Natural killer cell (primary cell): ENCODE measurements around the gene PQBP1. TPM values are rescaled to one million over a fixed set of nuclear protein-coding genes. Genes with fewer than 3 reads are reported as not detected.

Experiments
- ATAC-seq, 3 donors: fragments of 150-1000 bp in 2 of 3; fragments of 200-7000 bp in 1 of 3; cut with Tn5 transposase; 1 replicate in 1 of 3; 2 replicates in 2 of 3; pipeline ENCODE4 v1.10.0; 2021; ENCODE audit warnings: mild to moderate bottlenecking in 2 of 3, moderate library complexity in 2 of 3
- DNase-seq, 2 donors: peaks; one replicate each; pipeline versions ENCODE4 v3.0.0 to v3.0.0-alpha.2; 2013 to 2021; ENCODE audit warnings: mixed read lengths in 1 of 2
- H3K27ac ChIP-seq: one replicate; pipeline ENCODE4 v1.5.1; 2013; ENCODE audit warnings: mild to moderate bottlenecking, low read length
- H3K27me3 ChIP-seq: one replicate; pipeline ENCODE4 v1.6.1; 2013; ENCODE audit warnings: low read length; ENCODE audit not compliant: control insufficient read depth, insufficient read depth
- H3K36me3 ChIP-seq: one replicate; pipeline ENCODE4 v1.6.1; 2013; ENCODE audit warnings: low read length; ENCODE audit not compliant: control insufficient read depth, insufficient read depth
- H3K4me1 ChIP-seq: one replicate; pipeline ENCODE4 v1.6.1; 2013; ENCODE audit warnings: low read length; ENCODE audit not compliant: control insufficient read depth, insufficient read depth
- H3K4me3 ChIP-seq: one replicate; pipeline ENCODE4 v1.5.1; 2013; ENCODE audit warnings: low read length
- H3K9me3 ChIP-seq: one replicate; pipeline ENCODE4 v1.6.1; 2013; ENCODE audit warnings: low read length; ENCODE audit not compliant: control insufficient read depth, insufficient read depth
- H3K27ac Mint-ChIP-seq, 2 donors: one replicate each; pipeline ENCODE4 v1.8.0; 2022; ENCODE audit warnings: mild to moderate bottlenecking in 2 of 2, mixed read lengths in 2 of 2, moderate library complexity in 1 of 2
- H3K27me3 Mint-ChIP-seq, 2 donors: one replicate each; pipeline ENCODE4 v1.8.0; 2022; ENCODE audit warnings: low read depth in 2 of 2, mixed read lengths in 2 of 2
- H3K36me3 Mint-ChIP-seq: one replicate; pipeline ENCODE4 v1.8.0; 2022; ENCODE audit warnings: mixed read lengths
- H3K4me1 Mint-ChIP-seq, 2 donors: one replicate each; pipeline ENCODE4 v1.8.0; 2022; ENCODE audit warnings: mixed read lengths in 2 of 2
- H3K4me3 Mint-ChIP-seq: one replicate; pipeline ENCODE4 v1.8.0; 2022; ENCODE audit warnings: mild to moderate bottlenecking, moderate library complexity, mixed read lengths
- H3K9me3 Mint-ChIP-seq, 2 donors: one replicate each; pipeline ENCODE4 v1.8.0; 2022; ENCODE audit warnings: mixed read lengths in 2 of 2
- WGBS: methylation state at CpG from one replicate; pipeline ENCODE4 v1.1.7; 2013; ENCODE audit warnings: missing lambda C conversion rate; ENCODE audit not compliant: insufficient coverage; 5-methylcytosine and 5-hydroxymethylcytosine counted together
- intact Hi-C: fragments of 100-400 bp; cut with micrococcal nuclease; formaldehyde crosslinking; loops from one replicate; pipeline ENCODE4 v1.14.2; 2022
- total RNA-seq, 4 donors: library from RNA; stranded (reverse); fragments of 120-200 nt in 1 of 4; gene quantifications; one replicate each; pipeline versions ENCODE4 v1.2.3 to v1.2.4, GENCODE V29; 2013 to 2022
- TF ChIP-seq, protein P1 (sequence below): fragments of 200-600 bp; IDR thresholded peaks from one replicate; pipeline ENCODE4 v1.8.0; 2022; ENCODE audit warnings: antibody characterized with exemption

PQBP1 gene
- total RNA-seq, 3 donors from 2014 or later (not counting 1 experiment from before 2014, with no cell fraction given) = 57.2 to 62.0 (median 59.1) TPM

DNA sequence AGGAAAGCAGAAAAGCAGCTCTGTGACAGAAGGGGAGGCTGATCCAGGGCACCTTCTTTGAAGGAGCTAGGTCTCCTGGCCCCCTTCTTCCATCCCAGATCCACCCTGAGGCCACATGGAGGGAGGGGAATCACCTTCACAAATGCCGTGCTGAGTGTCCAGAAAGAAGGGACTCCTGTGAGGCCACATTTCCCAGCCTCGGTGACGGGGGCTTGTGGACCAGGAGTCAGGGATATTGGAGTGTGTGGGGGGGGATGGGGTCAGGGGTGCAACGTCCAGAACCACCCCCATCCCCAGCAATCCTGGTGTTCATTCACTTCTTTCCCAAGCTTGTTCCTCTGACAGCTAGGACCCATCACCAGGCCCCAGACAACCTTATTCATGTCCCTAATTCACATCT lies 4.8 kb upstream of the PQBP1 start:
- H3K9me3 ChIP-seq = no peaks in the 10 kb centered on the region
- H3K4me1 Mint-ChIP-seq = peaks cover 6 to 28% of the 10 kb centered on the region in 2 donors
- no peaks in the 10 kb centered on the region for H3K27me3 Mint-ChIP-seq
- no peak for ATAC-seq
- H3K36me3 Mint-ChIP-seq = no peaks in the 10 kb centered on the region
- WGBS = 92% methylated on average over 2 of the region's 4 CpGs
- intact Hi-C loops = no loop called here
- H3K27me3 ChIP-seq = no peaks in the 10 kb centered on the region
- H3K9me3 Mint-ChIP-seq = no peaks in the 10 kb centered on the region
- H3K4me3 Mint-ChIP-seq = no peak overlapping the region
- H3K36me3 ChIP-seq = peaks cover 10% of the 10 kb centered on the region
- peaks cover 25% of the 10 kb centered on the region for H3K4me1 ChIP-seq
- no peak overlapping the region for H3K27ac Mint-ChIP-seq
- no peak for DNase-seq
- H3K27ac ChIP-seq = no peak overlapping the region
- TF ChIP-seq, protein P1, sequence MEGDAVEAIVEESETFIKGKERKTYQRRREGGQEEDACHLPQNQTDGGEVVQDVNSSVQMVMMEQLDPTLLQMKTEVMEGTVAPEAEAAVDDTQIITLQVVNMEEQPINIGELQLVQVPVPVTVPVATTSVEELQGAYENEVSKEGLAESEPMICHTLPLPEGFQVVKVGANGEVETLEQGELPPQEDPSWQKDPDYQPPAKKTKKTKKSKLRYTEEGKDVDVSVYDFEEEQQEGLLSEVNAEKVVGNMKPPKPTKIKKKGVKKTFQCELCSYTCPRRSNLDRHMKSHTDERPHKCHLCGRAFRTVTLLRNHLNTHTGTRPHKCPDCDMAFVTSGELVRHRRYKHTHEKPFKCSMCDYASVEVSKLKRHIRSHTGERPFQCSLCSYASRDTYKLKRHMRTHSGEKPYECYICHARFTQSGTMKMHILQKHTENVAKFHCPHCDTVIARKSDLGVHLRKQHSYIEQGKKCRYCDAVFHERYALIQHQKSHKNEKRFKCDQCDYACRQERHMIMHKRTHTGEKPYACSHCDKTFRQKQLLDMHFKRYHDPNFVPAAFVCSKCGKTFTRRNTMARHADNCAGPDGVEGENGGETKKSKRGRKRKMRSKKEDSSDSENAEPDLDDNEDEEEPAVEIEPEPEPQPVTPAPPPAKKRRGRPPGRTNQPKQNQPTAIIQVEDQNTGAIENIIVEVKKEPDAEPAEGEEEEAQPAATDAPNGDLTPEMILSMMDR = no peak
- H3K4me3 ChIP-seq = no peak overlapping the region

GRCh38 chrX:48893556-48894348 lies 4.0 kb upstream of the PQBP1 start:
- WGBS = 91% methylated on average over 15 of the region's 16 CpGs
- ATAC-seq (no peak), DNase-seq (no peak)
- Histone ChIP-seq H3K9me3 (no peaks in the 10 kb centered on the region), H3K27me3 (no peaks in the 10 kb centered on the region), H3K27ac (no peak overlapping the region), H3K36me3 (peaks cover 10% of the 10 kb centered on the region), H3K4me1 (peaks cover 31% of the 10 kb centered on the region), H3K4me3 (no peak overlapping the region)
- no peaks in the 10 kb centered on the region for H3K9me3 Mint-ChIP-seq
- H3K4me3 Mint-ChIP-seq = no peak overlapping the region
- no peak overlapping the region for H3K27ac Mint-ChIP-seq
- H3K27me3 Mint-ChIP-seq = no peaks in the 10 kb centered on the region
- no peaks in the 10 kb centered on the region for H3K36me3 Mint-ChIP-seq
- TF ChIP-seq, protein P1 = no peak
- intact Hi-C loops = no loop called here
- H3K4me1 Mint-ChIP-seq = peaks cover 6 to 33% of the 10 kb centered on the region in 2 donors

- Mint-ChIP-seq H3K4me3 (peak overlapping the region; percentile 45), H3K4me1 (peaks cover 6 to 33% of the 10 kb centered on the region in 2 donors), H3K27ac (peak overlapping the region in 1 of 2 donors; percentile 60), H3K9me3 (no peaks in the 10 kb centered on the region), H3K27me3 (no peaks in the 10 kb centered on the region), H3K36me3 (no peaks in the 10 kb centered on the region)
- Histone ChIP-seq H3K36me3 (peaks cover 10% of the 10 kb centered on the region), H3K27ac (no peak overlapping the region), H3K9me3 (no peaks in the 10 kb centered on the region), H3K4me1 (peaks cover 41% of the 10 kb centered on the region), H3K27me3 (no peaks in the 10 kb centered on the region), H3K4me3 (no peak overlapping the region)
- DNase-seq (no peak), ATAC-seq (no peak)
- WGBS = 94% methylated on average over 6 of the region's 6 CpGs
- intact Hi-C loops = loop anchor here (5.0 kb wide), 1 partner anchor 62 kb away; the partner anchor contains the start of gene OTUD5
- TF ChIP-seq, protein P1 = no peak
Observed at GRCh38 chrX:48894891-48895290, 2.8 kb upstream of the PQBP1 start.
